ENCODE results near the gene RPL4. TPM values are rescaled to one million over a fixed set of nuclear protein-coding genes. Genes with fewer than 3 reads are reported as not detected.
"Not testable (repeated sequence)": the region's sequence is repeated elsewhere in the genome, so short reads cannot be mapped to it uniquely, and the experiment has no call there.

RPL4 gene
- total RNA-seq, 3 donors from 2014 or later (not counting 1 experiment from before 2014, with no cell fraction given) = 1,109 to 1,293 (median 1,293) TPM

- peak overlapping the region; percentile 97 for H3K27ac ChIP-seq (ENCODE audit: low read length)
- no peaks in the 10 kb centered on the region for H3K9me3 ChIP-seq (ENCODE audit: control insufficient read depth, insufficient read depth, low read length)
- TF ChIP-seq CTCF (IDR thresholded peaks at IDR 0.05) = no peak
- peaks cover 20% of the 10 kb centered on the region for H3K4me1 ChIP-seq (ENCODE audit: control insufficient read depth, insufficient read depth, low read length)
- ATAC-seq (peak in 2 of 3 donors; percentile 9 to 16), DNase-seq (no peak)
- Mint-ChIP-seq H3K36me3 (peaks cover 1% of the 10 kb centered on the region), H3K4me3 (peak overlapping the region; percentile 100), H3K9me3 (no peaks in the 10 kb centered on the region), H3K4me1 (peaks cover 35 to 37% of the 10 kb centered on the region in 2 donors), H3K27me3 (ENCODE audit: low read depth in 2 of 2) (no peaks in the 10 kb centered on the region), H3K27ac (peak overlapping the region; percentile 90 to 97)
- no peaks in the 10 kb centered on the region for H3K27me3 ChIP-seq (ENCODE audit: control insufficient read depth, insufficient read depth, low read length)
- peaks cover 28% of the 10 kb centered on the region for H3K36me3 ChIP-seq (ENCODE audit: control insufficient read depth, insufficient read depth, low read length)
- H3K4me3 ChIP-seq (ENCODE audit: low read length) = peak overlapping the region; percentile 92
- intact Hi-C loops (cut with micrococcal nuclease) = loop anchor here (1.0 to 2.0 kb wide), 3 partner anchors 8 to 149 kb away; partner anchors contain the start of genes MAP2K1, SNAPC5 and TIPIN
- 0% methylated on average over 13 of the region's 13 CpGs for WGBS (ENCODE audit: insufficient coverage)
Observed at GRCh38 chr15:66505430-66505811, 766 bp upstream of the RPL4 start.

- Mint-ChIP-seq H3K36me3 (peaks cover 8% of the 10 kb centered on the region), H3K27me3 (ENCODE audit: low read depth in 2 of 2) (no peaks in the 10 kb centered on the region), H3K4me1 (peaks cover 35 to 41% of the 10 kb centered on the region in 2 donors), H3K9me3 (no peaks in the 10 kb centered on the region), H3K4me3 (peak overlapping the region; percentile 100), H3K27ac (peak overlapping the region; percentile 90 to 97)
- peak overlapping the region; percentile 97 for H3K27ac ChIP-seq (ENCODE audit: low read length)
- peaks cover 42% of the 10 kb centered on the region for H3K36me3 ChIP-seq (ENCODE audit: control insufficient read depth, insufficient read depth, low read length)
- H3K9me3 ChIP-seq (ENCODE audit: control insufficient read depth, insufficient read depth, low read length) = no peaks in the 10 kb centered on the region
- no peak for DNase-seq
- no peaks in the 10 kb centered on the region for H3K27me3 ChIP-seq (ENCODE audit: control insufficient read depth, insufficient read depth, low read length)
- no peak for TF ChIP-seq CTCF (IDR thresholded peaks at IDR 0.05)
- no peak for ATAC-seq
- H3K4me3 ChIP-seq (ENCODE audit: low read length) = peak overlapping the region; percentile 92
- intact Hi-C loops (cut with micrococcal nuclease) = loop anchor here (2.0 kb wide), 2 partner anchors 117 to 147 kb away; partner anchors contain the start of genes MAP2K1 and TIPIN
- under 1% methylated on average over 12 of the region's 12 CpGs for WGBS (ENCODE audit: insufficient coverage)
- H3K4me1 ChIP-seq (ENCODE audit: control insufficient read depth, insufficient read depth, low read length) = peaks cover 20% of the 10 kb centered on the region
Observed at GRCh38 chr15:66503780-66504562, 684 bp downstream of the RPL4 start.

GRCh38 chr15:66503041-66503648, 1.5 kb downstream of the RPL4 start:
- ATAC-seq; intact Hi-C loops (cut with micrococcal nuclease); H3K27me3 ChIP-seq (ENCODE audit: control insufficient read depth, insufficient read depth, low read length); H3K27ac ChIP-seq (ENCODE audit: low read length); H3K36me3 Mint-ChIP-seq; H3K9me3 Mint-ChIP-seq; H3K9me3 ChIP-seq (ENCODE audit: control insufficient read depth, insufficient read depth, low read length); H3K4me3 ChIP-seq (ENCODE audit: low read length); DNase-seq; H3K27me3 Mint-ChIP-seq (ENCODE audit: low read depth in 2 of 2): not testable (repeated sequence)
- 68% methylated on average over 11 of the region's 13 CpGs for WGBS (ENCODE audit: insufficient coverage)
- peaks cover 36 to 43% of the 10 kb centered on the region in 2 donors for H3K4me1 Mint-ChIP-seq
- peak overlapping the region; percentile 100 for H3K4me3 Mint-ChIP-seq
- H3K4me1 ChIP-seq (ENCODE audit: control insufficient read depth, insufficient read depth, low read length) = peaks cover 21% of the 10 kb centered on the region
- H3K27ac Mint-ChIP-seq = peak overlapping the region in 1 of 2 donors; percentile 97
- peaks cover 50% of the 10 kb centered on the region for H3K36me3 ChIP-seq (ENCODE audit: control insufficient read depth, insufficient read depth, low read length)

GRCh38 chr15:66502491-66502890, 2.2 kb downstream of the RPL4 start:
- Histone ChIP-seq H3K27ac (ENCODE audit: low read length) (no peak overlapping the region), H3K36me3 (ENCODE audit: control insufficient read depth, insufficient read depth, low read length) (peaks cover 52% of the 10 kb centered on the region), H3K27me3 (ENCODE audit: control insufficient read depth, insufficient read depth, low read length) (no peaks in the 10 kb centered on the region), H3K9me3 (ENCODE audit: control insufficient read depth, insufficient read depth, low read length) (no peaks in the 10 kb centered on the region), H3K4me3 (ENCODE audit: low read length) (no peak overlapping the region), H3K4me1 (ENCODE audit: control insufficient read depth, insufficient read depth, low read length) (peaks cover 26% of the 10 kb centered on the region)
- ATAC-seq (no peak), DNase-seq (peak in 1 of 2 donors; percentile 15)
- TF ChIP-seq CTCF (IDR thresholded peaks at IDR 0.05) = no peak
- Mint-ChIP-seq H3K9me3 (no peaks in the 10 kb centered on the region), H3K27ac (peak overlapping the region in 1 of 2 donors; percentile 97), H3K4me1 (peaks cover 41 to 48% of the 10 kb centered on the region in 2 donors), H3K36me3 (peaks cover 8% of the 10 kb centered on the region), H3K27me3 (ENCODE audit: low read depth in 2 of 2) (no peaks in the 10 kb centered on the region), H3K4me3 (peak overlapping the region; percentile 100)
- WGBS (ENCODE audit: insufficient coverage) = 84% methylated on average over 10 of the region's 10 CpGs
- intact Hi-C loops (cut with micrococcal nuclease) = no loop called here

- intact Hi-C loops (cut with micrococcal nuclease); H3K9me3 Mint-ChIP-seq; H3K4me3 Mint-ChIP-seq; H3K27me3 Mint-ChIP-seq (ENCODE audit: low read depth in 2 of 2); H3K27ac ChIP-seq (ENCODE audit: low read length); H3K36me3 Mint-ChIP-seq; DNase-seq; H3K27me3 ChIP-seq (ENCODE audit: control insufficient read depth, insufficient read depth, low read length); ATAC-seq; H3K9me3 ChIP-seq (ENCODE audit: control insufficient read depth, insufficient read depth, low read length); H3K4me3 ChIP-seq (ENCODE audit: low read length): not testable (repeated sequence)
- Mint-ChIP-seq H3K4me1 (peaks cover 38 to 52% of the 10 kb centered on the region in 2 donors), H3K27ac (peak overlapping the region; percentile 28 to 47)
- Histone ChIP-seq H3K4me1 (ENCODE audit: control insufficient read depth, insufficient read depth, low read length) (peaks cover 38% of the 10 kb centered on the region), H3K36me3 (ENCODE audit: control insufficient read depth, insufficient read depth, low read length) (peaks cover 53% of the 10 kb centered on the region)
- WGBS (ENCODE audit: insufficient coverage) = 87% methylated on average over 7 of the region's 7 CpGs
Observed at GRCh38 chr15:66500346-66500745, 4.3 kb downstream of the RPL4 start.
